Right kidney (tissue), 1 donor: ENCODE measurements around the gene CCDC18.
"Not testable (repeated sequence)": the region's sequence is repeated elsewhere in the genome, so short reads cannot be mapped to it uniquely, and the experiment has no call there.

Experiments
- DNase-seq: peaks from one replicate; pipeline ENCODE4 v3.0.0-alpha.2; 2016

CCDC18 gene

GRCh38 chr1:93235261-93235660 is 54.7 kb downstream of the CCDC18 start:
- DNase-seq = no peak

- no peak for DNase-seq
Observed at GRCh38 chr1:93237021-93237420, 56.5 kb downstream of the CCDC18 start.

GRCh38 chr1:93238425-93238824 is 57.9 kb downstream of the CCDC18 start:
- no peak for DNase-seq

DNA sequence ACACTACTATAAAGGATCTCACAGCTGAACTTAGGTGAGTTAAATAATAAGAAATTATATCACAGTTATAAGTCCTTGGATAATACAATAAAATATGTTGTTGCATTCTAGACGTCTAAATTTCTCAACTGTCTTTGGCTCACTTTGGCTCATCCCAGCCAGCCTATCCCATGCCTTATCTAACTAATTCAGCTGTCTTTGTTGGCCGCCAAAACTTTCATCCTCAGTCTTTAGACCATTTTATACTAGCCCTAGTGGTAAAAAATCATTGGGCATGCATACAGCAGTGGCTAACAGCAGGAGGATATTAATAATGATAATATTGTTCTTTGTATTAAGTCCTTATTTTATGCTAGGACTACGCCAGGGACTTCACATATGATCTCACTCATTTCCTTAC is 59.3 kb downstream of the CCDC18 start:
- no peak for DNase-seq

- DNase-seq = not testable (repeated sequence)
Observed at GRCh38 chr1:93243233-93243632, 62.7 kb downstream of the CCDC18 start.

DNA sequence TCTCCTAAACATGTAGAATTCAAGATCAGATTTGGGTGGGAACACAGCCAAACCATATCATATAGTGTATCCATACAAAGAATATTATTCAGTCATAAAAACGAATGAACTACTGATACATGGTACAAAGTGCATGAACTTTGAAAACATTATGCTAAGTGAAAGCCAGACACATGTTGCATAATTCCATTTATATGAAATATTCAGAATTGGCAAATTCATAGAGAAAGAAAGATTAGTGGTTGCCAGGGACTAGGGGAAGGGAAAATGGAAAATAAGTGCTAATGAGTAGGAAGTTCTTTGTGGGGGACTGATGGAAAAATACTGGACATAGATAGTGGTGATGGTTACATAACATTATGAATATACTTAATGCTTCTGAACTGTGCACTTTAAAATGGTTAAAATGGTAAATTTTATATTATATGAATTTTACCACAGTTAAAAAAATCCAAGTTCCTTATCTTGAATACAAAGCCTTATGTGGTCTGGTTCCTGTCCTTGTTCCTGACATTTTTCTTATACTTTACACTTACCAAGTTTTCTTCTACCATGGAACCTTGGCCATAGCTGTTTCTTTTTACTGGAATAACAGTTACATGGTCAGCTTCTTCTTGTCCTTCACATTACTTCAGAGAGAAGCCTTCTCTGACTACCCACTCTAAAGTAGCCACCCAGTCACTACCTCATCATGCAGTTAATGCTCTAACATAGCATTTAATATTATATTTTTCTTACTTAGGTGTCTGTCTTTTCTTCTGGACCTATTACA is 64.0 kb downstream of the CCDC18 start:
- no peak for DNase-seq

DNA sequence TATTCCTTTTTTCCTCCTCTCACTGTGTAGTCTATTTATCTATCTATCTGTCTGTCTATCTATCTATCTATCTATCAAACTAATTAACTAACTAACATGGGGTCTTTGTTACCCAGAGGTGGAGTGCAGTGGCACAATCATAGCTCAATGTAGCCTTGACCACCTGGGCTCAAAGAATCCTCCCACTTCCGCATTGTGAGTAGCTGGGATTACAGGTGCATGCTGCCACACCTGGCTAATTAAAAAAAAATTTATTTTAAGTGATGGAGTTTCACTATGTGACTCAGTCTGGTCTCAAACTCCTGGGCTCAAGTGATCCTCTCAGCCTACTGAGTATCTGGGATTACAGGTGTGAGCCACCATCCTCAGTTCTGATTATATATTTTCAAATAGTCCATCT is 71.4 kb downstream of the CCDC18 start:
- DNase-seq = no peak

DNA sequence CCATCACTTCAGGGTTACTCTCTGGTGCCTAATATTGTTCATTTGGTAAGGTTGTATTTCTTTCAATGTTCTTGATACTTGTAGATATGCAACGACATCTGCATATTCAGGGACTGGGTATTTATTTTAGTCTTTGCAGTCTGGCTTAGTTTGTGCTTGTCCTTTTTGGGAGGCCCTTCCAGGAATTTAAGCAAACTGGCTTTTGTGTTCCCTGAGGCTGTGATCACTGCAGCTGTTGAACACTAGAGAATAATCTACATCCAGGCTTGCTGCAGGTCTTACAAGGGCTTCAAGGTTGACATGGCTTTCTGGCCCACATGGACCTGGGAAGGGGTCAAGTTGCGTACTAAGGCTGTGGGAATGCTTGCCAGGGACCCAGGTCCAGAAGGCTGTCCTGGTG is 72.1 kb downstream of the CCDC18 start:
- no peak for DNase-seq

GRCh38 chr1:93253516-93253915 is 73.0 kb downstream of the CCDC18 start:
- no peak for DNase-seq

DNA sequence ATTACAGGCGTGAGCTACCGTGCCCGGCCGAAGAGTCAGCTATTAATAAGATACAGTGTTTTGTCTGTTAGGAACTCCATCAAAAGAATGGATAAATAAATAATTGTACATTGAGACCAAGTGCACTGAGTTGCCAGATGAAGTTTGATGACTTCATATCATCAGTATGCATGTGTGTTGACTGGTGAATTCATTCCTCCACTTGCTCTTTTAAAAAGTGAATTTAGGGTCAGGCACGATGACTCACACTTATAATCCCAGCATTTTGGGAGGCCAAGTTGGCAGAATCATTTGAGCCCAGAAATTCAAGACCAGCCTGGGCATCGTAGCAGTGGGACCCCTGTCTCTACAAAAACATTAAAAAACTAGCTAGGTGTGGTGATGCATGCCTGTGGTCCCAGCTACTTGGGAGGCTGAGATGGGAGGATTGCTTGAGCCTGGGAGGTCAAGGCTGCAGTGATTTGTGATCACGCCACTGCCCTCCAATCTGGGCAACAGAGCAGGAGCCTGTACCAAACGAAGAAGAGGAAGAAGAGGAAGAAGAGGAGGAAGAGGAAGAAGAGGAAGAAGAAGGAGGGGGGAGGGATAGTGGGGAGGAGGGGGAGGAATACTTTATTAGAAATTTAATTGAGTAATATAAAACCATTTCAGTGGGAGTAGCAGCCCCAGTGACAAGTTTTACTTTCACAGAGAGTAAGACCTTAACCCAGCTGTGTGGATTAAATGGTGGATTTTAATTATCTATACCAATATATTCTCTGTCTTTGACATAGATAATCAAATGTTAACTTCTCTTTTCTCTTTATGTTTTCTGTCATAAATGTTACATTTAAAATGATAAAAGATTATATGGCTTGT is 74.9 kb downstream of the CCDC18 start:
- no peak for DNase-seq

- no peak for DNase-seq
Observed at GRCh38 chr1:93256433-93256832, 75.9 kb downstream of the CCDC18 start.

DNA sequence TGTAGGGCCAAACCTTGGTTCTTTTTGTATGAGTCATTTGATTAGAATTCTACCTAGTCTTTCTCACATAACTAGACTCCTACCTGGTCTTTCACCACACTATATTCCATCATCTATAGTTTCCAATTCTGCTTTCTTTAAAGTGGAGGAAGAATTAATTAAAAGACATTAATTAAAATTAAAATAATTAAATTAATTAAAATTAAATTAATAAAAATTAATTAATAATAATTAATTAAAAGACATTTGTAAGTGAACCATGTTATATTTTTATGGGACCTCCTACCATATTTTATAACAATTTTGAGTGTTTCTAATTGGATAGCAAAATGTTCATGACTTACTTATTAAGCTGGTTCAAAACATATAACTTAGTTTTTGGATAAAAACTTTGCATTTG is 77.4 kb downstream of the CCDC18 start:
- DNase-seq = no peak

DNA sequence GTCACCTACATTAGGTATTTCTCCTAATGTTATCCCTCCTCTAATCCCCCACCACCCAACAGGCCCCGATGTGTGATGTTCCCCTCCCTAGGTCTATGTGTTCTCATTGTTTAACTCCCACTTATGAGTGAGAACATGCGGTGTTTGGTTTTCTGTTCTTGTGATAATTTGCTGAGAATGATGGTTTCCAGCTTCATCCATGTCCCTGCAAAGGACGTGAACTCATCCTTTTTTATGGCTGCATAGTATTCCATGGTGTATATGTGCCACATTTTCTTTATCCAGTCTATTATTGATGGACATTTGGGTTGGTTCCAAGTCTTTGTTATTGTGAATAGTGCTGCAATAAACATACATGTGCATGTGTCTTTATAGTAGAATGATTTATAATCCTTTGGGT is 80.2 kb downstream of the CCDC18 start:
- not testable (repeated sequence) for DNase-seq

DNA sequence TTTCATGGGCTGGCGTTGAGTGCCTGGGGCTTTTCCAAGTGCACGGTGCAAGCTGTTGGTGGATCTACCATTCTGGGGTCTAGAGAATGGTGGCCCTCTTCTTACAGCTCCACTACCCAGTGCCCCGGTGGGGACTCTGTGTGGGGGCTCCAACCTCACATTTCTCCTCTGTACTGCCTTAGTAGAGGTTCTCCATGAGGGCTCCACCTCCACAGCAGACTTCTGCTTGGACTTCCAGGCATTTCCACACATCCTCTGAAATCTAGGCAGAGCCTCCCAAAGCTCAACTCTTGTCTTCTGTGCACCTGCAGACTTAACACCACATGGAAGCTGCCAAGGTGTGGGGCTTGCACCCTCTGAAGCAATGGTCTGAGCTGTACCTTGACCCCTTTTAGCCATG is 82.1 kb downstream of the CCDC18 start:
- DNase-seq = no peak

DNA sequence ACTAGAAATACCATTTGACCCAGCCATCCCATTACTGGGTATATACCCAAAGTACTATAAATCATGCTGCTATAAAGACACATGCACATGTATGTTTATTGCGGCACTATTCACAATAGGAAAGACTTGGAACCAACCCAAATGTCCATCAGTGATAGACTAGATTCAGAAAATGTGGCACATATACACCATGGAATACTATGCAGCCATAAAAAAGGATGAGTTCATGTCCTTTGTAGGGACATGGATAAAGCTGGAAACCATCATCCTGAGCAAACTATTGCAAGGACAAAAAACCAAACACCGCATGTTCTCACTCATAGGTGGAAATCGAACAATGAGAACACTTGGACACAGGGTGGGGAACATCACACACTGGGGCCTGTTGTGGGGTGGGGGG is 88.4 kb downstream of the CCDC18 start:
- DNase-seq = not testable (repeated sequence)

GRCh38 chr1:93275262-93275633 is 94.7 kb downstream of the CCDC18 start:
- peak; percentile 23 for DNase-seq

GRCh38 chr1:93275634-93276295 is 95.2 kb downstream of the CCDC18 start:
- DNase-seq = peak; percentile 36

- not testable (repeated sequence) for DNase-seq
Observed at GRCh38 chr1:93277530-93277929, 97.0 kb downstream of the CCDC18 start.

DNA sequence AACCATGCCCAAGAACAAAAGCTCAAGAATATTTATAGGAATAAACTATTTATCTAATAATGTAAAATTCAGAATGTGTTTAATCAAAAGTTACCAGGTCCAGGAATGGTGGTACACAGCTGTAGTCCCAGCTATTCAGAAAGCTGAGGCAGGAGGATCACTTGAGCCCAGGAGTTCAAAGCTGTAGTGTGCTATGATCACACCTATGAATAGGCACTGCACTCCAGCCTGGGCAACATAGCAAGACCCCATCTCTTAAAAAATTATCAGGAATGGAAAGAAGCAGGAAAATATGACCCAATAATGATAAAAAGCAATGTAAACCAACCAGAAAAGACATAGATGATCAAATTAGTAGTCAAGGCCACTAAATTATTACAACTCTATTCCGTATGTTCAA is 103.0 kb downstream of the CCDC18 start:
- no peak for DNase-seq

- DNase-seq = no peak
Observed at GRCh38 chr1:93288558-93288957, 108.0 kb downstream of the CCDC18 start.

DNA sequence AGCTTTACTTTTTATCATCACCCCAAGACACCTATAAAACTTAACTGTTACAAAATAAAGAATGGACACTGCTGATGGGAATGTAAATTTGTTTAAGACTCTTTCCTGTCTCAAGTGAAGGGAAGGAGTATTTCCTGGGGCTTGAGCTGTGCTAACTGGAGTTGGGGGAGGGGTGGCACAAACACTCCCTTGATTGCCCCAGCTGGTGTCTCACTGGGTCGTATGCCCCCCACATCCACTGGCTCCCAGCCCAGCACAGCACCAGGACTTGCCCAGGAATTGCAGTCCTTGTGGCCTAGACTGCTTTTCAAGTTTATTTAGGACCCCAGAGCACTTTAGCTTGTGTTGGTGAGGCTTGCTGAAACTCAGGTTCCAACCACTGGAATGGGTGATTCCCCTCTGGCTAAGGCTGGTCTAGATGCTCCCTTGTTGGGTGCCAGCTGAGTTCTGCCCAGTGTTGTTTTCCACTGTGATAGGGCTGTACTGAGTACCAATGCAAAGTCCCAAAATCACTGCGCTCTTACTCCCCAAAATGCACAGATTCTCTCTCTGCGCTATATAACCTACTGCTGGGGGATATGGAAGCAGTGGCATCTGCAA is 116.1 kb downstream of the CCDC18 start:
- DNase-seq = no peak

- DNase-seq = no peak
Observed at GRCh38 chr1:93301131-93301530, 120.6 kb downstream of the CCDC18 start.

DNA sequence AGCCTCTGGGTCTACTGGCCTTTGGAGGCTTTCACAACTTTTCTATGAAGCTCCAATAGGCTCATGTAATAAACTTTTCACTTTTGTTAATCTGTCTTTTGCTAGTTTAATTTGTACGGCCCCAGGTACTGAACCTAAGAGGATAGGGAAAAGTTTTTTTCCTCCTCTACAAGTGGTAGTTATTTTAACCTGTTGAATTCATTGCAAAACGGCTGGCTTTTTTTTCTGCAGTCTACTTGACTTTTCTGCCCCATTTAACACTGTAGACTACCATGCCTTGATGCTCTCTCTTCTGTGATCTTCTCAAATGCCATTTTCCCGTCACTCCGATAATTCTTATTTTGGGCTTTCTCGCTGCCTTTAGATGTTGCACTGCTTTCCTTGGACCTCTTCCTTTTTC is 121.6 kb downstream of the CCDC18 start:
- no peak for DNase-seq
